Osteoblast (primary cell): ENCODE results near the gene REEP3. TPM values are rescaled to one million over a fixed set of nuclear protein-coding genes. Genes with fewer than 3 reads are reported as not detected.
A peak's percentile ranks its signal among the peaks of the same experiment; 100 is the strongest.

Source experiments
- DNase-seq: peaks from one replicate; pipeline ENCODE4 v3.0.0; 2011; ENCODE audit warnings: low spot score, mixed read lengths; ENCODE audit not compliant: insufficient read length; ENCODE audit errors: missing footprints
- H2AFZ ChIP-seq: 2 replicates; pipeline ENCODE4 v1.6.0; 2011; ENCODE audit warnings: mild to moderate bottlenecking, low read length
- H3K27ac ChIP-seq: 2 replicates; pipeline ENCODE4 v1.5.1; 2011; ENCODE audit warnings: mild to moderate bottlenecking, low read depth, low read length, moderate library complexity
- H3K27me3 ChIP-seq: 2 replicates; pipeline ENCODE4 v1.6.0; 2012; ENCODE audit warnings: mild to moderate bottlenecking, control low read depth, inconsistent platforms, low read length, moderate library complexity; ENCODE audit not compliant: insufficient read depth
- H3K36me3 ChIP-seq: 2 replicates; pipeline ENCODE4 v1.5.1; 2011; ENCODE audit warnings: mild to moderate bottlenecking, low read length, control low read depth, moderate library complexity; ENCODE audit not compliant: insufficient read depth
- H3K4me1 ChIP-seq: 2 replicates; pipeline ENCODE4 v1.5.1; 2011; ENCODE audit warnings: mild to moderate bottlenecking, low read length, control low read depth, moderate library complexity; ENCODE audit not compliant: insufficient read depth
- H3K4me2 ChIP-seq: 2 replicates; pipeline ENCODE4 v1.6.0; 2011; ENCODE audit warnings: mild to moderate bottlenecking, low read length; ENCODE audit not compliant: insufficient read depth
- H3K4me3 ChIP-seq: fragments of 200-600 bp; sonication (generic); 3 replicates; pipeline ENCODE4 v1.5.1; 2012; ENCODE audit warnings: mild to moderate bottlenecking, low read length, inconsistent platforms; ENCODE audit not compliant: insufficient read depth
- H3K79me2 ChIP-seq: 2 replicates; pipeline ENCODE4 v1.6.0; 2012; ENCODE audit warnings: mild to moderate bottlenecking, low read length, control low read depth, inconsistent platforms; ENCODE audit not compliant: insufficient read depth
- H3K9me3 ChIP-seq: 2 replicates; pipeline ENCODE4 v1.5.1; 2011; ENCODE audit warnings: low read depth, low read length, control low read depth
- H4K20me1 ChIP-seq: 2 replicates; pipeline ENCODE4 v1.6.0; 2012; ENCODE audit warnings: mild to moderate bottlenecking, low read length, control low read depth; ENCODE audit not compliant: insufficient read depth
- CTCF ChIP-seq: IDR thresholded peaks from 2 replicates; pipeline ENCODE4 v1.5.1; 2011; ENCODE audit warnings: mild to moderate bottlenecking, low read depth, low read length, moderate library complexity; ENCODE audit errors: extremely low read depth
- total RNA-seq: library from RNA; depleted of rRNA; stranded (reverse); fragments of >200 nt; gene quantifications from 2 replicates; pipeline ENCODE4 v1.2.3, GENCODE V29; 2012

REEP3 gene
- total RNA-seq, 1 donor: 71.3 TPM

- Histone ChIP-seq H3K4me1 (peaks cover 6% of the 10 kb centered on the region), H3K4me3 (no peak overlapping the region), H3K36me3 (no peaks in the 10 kb centered on the region), H3K27ac (no peak overlapping the region), H4K20me1 (no peaks in the 10 kb centered on the region), H3K27me3 (no peaks in the 10 kb centered on the region), H3K79me2 (no peaks in the 10 kb centered on the region), H2AFZ (no peak overlapping the region), H3K4me2 (no peak overlapping the region), H3K9me3 (no peaks in the 10 kb centered on the region)
- no peak for TF ChIP-seq CTCF
- no peak for DNase-seq
Measured at GRCh38 chr10:63608511-63608910, 87.3 kb downstream of the REEP3 start.

GRCh38 chr10:63611078-63611477, 89.9 kb downstream of the REEP3 start:
- TF ChIP-seq CTCF: no peak
- peak overlapping the region; percentile 48 for H3K4me2 ChIP-seq
- H3K36me3 ChIP-seq: peaks cover 5% of the 10 kb centered on the region
- no peaks in the 10 kb centered on the region for H3K79me2 ChIP-seq
- peak overlapping the region; percentile 58 for H3K27ac ChIP-seq
- no peak overlapping the region for H2AFZ ChIP-seq
- H3K4me1 ChIP-seq: peaks cover 6% of the 10 kb centered on the region
- H3K9me3 ChIP-seq: no peaks in the 10 kb centered on the region
- peak; percentile 79 for DNase-seq
- H3K4me3 ChIP-seq: no peak overlapping the region
- H4K20me1 ChIP-seq: no peaks in the 10 kb centered on the region
- H3K27me3 ChIP-seq: no peaks in the 10 kb centered on the region

GRCh38 chr10:63614371-63614891, 93.2 kb downstream of the REEP3 start:
- no peaks in the 10 kb centered on the region for H4K20me1 ChIP-seq
- H3K27me3 ChIP-seq: no peaks in the 10 kb centered on the region
- TF ChIP-seq CTCF: no peak
- no peak overlapping the region for H3K4me3 ChIP-seq
- peak; percentile 30 for DNase-seq
- no peak overlapping the region for H3K27ac ChIP-seq
- H3K36me3 ChIP-seq: peaks cover 6% of the 10 kb centered on the region
- H3K4me2 ChIP-seq: no peak overlapping the region
- H3K9me3 ChIP-seq: no peaks in the 10 kb centered on the region
- H2AFZ ChIP-seq: no peak overlapping the region
- H3K4me1 ChIP-seq: peaks cover 6% of the 10 kb centered on the region
- no peaks in the 10 kb centered on the region for H3K79me2 ChIP-seq

- H3K9me3 ChIP-seq: no peaks in the 10 kb centered on the region
- no peaks in the 10 kb centered on the region for H4K20me1 ChIP-seq
- peaks cover 24% of the 10 kb centered on the region for H3K36me3 ChIP-seq
- no peaks in the 10 kb centered on the region for H3K4me1 ChIP-seq
- no peaks in the 10 kb centered on the region for H3K27me3 ChIP-seq
- no peak for TF ChIP-seq CTCF
- H3K79me2 ChIP-seq: no peaks in the 10 kb centered on the region
- no peak overlapping the region for H3K27ac ChIP-seq
- DNase-seq: no peak
- H3K4me3 ChIP-seq: no peak overlapping the region
- no peak overlapping the region for H2AFZ ChIP-seq
- H3K4me2 ChIP-seq: no peak overlapping the region
Measured at GRCh38 chr10:63618552-63618951, 97.4 kb downstream of the REEP3 start.
